SK-N-MC (cell line): ENCODE measurements around the gene CPLX1.

Experiments used
- EZH2 ChIP-seq: fragments of 200-600 bp; sonication (generic); IDR thresholded peaks from one replicate; pipeline ENCODE4 v1.6.1; 2017; ENCODE audit warnings: antibody characterized with exemption
- POLR2AphosphoS5 ChIP-seq: IDR thresholded peaks from 2 replicates; pipeline ENCODE4 v1.6.1; 2012; ENCODE audit warnings: mild to moderate bottlenecking, low read depth, low read length, borderline replicate concordance

DNA sequence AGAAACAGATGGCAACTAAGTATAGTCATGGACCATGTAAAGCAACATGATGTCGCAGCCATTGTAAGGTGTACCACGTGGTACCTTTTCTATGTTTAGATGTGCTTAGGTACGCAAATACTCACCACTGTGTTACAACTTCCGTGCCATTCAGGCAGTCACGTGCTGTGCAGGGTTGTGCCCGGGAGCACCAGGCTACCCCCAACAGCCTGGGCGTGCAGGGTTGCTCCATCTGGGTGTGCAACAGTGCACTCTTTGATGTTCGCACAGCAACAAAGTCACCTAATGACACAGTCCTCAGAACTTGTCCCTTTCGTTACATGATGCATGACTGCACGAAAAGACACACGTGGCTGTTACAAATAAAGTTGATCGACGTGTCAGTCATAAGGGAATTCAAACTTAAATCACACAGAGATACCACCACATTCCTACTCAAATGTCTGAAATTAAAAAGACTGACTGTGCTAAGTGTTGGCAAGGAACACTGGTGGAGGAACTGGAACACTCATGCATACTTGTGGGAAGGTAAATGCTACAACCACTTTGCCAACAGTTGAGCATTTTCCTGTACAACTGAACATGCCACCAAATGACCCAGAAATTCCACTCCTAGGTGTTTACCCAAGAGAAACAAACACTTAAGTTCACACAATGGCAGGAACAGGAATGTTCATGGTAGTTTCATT is 24.3 kb downstream of the CPLX1 start:
- TF ChIP-seq POLR2AphosphoS5 (no peak), EZH2 (no peak)
